BLaER1 treated with 17β-estradiol and CSF1 and Interleukin-3, amounts not matched to agents 10 nM and 100 nM (cell line): ENCODE results near the gene TNFAIP1.
A peak's percentile ranks its signal among the peaks of the same experiment; 100 is the strongest.
"Not testable (repeated sequence)": the region's sequence is repeated elsewhere in the genome, so short reads cannot be mapped to it uniquely, and the experiment has no call there.

ENCODE experiments used
- H3K27ac ChIP-seq, 11 experiments: shearing (Covaris generic); formaldehyde crosslinking; 2 replicates each; pipeline ENCODE4 v1.8.1; 2022
- H3K27me3 ChIP-seq, 11 experiments: shearing (Covaris generic); formaldehyde crosslinking; 2 replicates each; pipeline ENCODE4 v1.8.1; 2022
- H3K36me3 ChIP-seq, 11 experiments: shearing (Covaris generic); formaldehyde crosslinking; 2 replicates each; pipeline ENCODE4 v1.8.1; 2022
- H3K4me1 ChIP-seq, 10 experiments: shearing (Covaris generic); formaldehyde crosslinking; 2 replicates each; pipeline ENCODE4 v1.8.1; 2022
- H3K4me2 ChIP-seq, 11 experiments: shearing (Covaris generic); formaldehyde crosslinking; 2 replicates each; pipeline ENCODE4 v1.8.1; 2022
- H3K4me3 ChIP-seq, 10 experiments: shearing (Covaris generic); formaldehyde crosslinking; 2 replicates each; pipeline ENCODE4 v1.8.1; 2022
- H3K9ac ChIP-seq, 11 experiments: shearing (Covaris generic); formaldehyde crosslinking; 2 replicates each; pipeline ENCODE4 v1.8.1; 2022
- H3K9me3 ChIP-seq, 11 experiments: shearing (Covaris generic); formaldehyde crosslinking; replicated peaks in 1 of 11; 2 replicates each; pipeline ENCODE4 v1.8.1; 2022
- H4K20me1 ChIP-seq, 11 experiments: shearing (Covaris generic); formaldehyde crosslinking; 2 replicates each; pipeline ENCODE4 v1.8.1; 2022
- Cebpa-rat ChIP-seq, 11 experiments: shearing (Covaris generic); IDR thresholded peaks; 2 replicates each; pipeline ENCODE4 v1.8.1; 2022

The TNFAIP1 gene, protein sequence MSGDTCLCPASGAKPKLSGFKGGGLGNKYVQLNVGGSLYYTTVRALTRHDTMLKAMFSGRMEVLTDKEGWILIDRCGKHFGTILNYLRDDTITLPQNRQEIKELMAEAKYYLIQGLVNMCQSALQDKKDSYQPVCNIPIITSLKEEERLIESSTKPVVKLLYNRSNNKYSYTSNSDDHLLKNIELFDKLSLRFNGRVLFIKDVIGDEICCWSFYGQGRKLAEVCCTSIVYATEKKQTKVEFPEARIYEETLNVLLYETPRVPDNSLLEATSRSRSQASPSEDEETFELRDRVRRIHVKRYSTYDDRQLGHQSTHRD

GRCh38 chr17:28335201-28335958 is at the start of gene TNFAIP1, which contains the start of gene IFT20:
TSS of gene TNFAIP1 (plus strand) at chr17:28335761. CDS start at chr17:28339522, 3,761 bp downstream.
TSS of gene IFT20 (minus strand) at chr17:28335472. CDS start at chr17:28331985, 3,487 bp downstream.
- Histone ChIP-seq H4K20me1 (peaks cover 0 to 70% (median 31%) of the 10 kb centered on the region in 11 experiments; a peak in 14 of 22 replicates), H3K9ac (peak within 1 kb of the TSS; percentile 76 to 89 (median 83)), H3K4me1 (peaks cover 28 to 45% (median 33%) of the 10 kb centered on the region in 10 experiments), H3K27me3 (no peaks in the 10 kb centered on the region), H3K27ac (peak within 1 kb of the TSS; percentile 51 to 88 (median 74)), H3K4me2 (peak within 1 kb of the TSS; percentile 92 to 98 (median 96)), H3K4me3 (peak within 1 kb of the TSS; percentile 78 to 96 (median 86)), H3K36me3 (peaks cover 19 to 41% (median 30%) of the 10 kb centered on the region in 11 experiments), H3K9me3 (no peaks in the 10 kb centered on the region)
- no peak for TF ChIP-seq Cebpa-rat (IDR thresholded peaks at IDR 0.05)

- H4K20me1 ChIP-seq: peaks cover 0 to 3% (median 0%) of the 10 kb centered on the region in 11 experiments; a peak in 2 of 22 replicates
- H3K4me2 ChIP-seq: no peak overlapping the region
- TF ChIP-seq Cebpa-rat (IDR thresholded peaks at IDR 0.05): no peak
- no peak overlapping the region for H3K9ac ChIP-seq
- H3K4me1 ChIP-seq: peaks cover 0 to 4% (median 0%) of the 10 kb centered on the region in 10 experiments; a peak in 1 of 20 replicates
- no peak overlapping the region for H3K27ac ChIP-seq
- H3K9me3 ChIP-seq: no peaks in the 10 kb centered on the region
- H3K27me3 ChIP-seq: peaks cover 4 to 68% (median 7%) of the 10 kb centered on the region in 11 experiments
- H3K4me3 ChIP-seq: no peak overlapping the region
- H3K36me3 ChIP-seq: no peaks in the 10 kb centered on the region
Measured at GRCh38 chr17:28285965-28286364, 49.6 kb upstream of the TNFAIP1 start.

DNA sequence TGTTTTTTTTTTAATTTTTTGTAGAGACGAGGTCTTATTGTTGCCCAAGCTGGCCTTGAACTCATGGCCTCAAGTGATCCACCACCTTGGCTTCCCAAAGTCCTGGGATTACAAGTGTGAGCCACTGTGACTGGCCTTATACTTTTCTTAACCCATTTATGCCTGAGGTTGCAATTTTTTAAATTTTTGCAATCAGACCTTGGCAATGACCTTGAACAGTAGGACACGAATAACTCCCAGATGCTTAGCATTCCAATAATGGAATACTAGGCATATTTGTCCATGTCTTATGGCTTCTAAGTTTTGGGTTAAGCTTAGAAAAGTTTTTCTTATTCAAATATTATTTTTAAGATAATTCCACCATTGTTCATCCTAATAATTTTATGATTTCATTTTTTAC is 44.9 kb upstream of the TNFAIP1 start:
- H3K4me3 ChIP-seq: no peak overlapping the region
- TF ChIP-seq Cebpa-rat (IDR thresholded peaks at IDR 0.05): no peak

DNA sequence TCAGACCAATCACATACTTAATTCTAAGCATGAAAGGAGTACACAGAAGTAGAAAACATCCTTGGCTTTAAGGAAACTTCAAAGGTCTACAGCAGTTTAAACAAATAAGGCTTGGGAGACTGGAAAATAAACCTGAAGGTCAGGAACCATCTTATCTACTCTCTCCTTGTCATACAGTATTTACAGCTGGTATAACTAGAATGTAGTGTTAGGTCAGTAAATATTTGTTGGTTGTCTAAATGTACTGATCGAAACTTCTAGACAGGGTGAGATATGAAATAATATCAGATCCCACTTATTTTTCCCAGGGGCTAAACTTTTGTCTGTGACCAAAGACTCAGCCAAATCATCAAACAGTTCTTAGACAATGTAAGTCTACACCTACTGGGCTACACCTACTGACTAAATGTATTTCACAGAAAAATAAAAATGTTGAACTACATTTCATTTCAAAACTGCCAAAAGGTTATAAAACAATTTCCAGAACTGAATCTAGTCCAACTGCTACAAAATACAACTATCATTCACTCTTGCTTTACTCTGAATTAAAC is 43.7 kb upstream of the TNFAIP1 start:
- Histone ChIP-seq H4K20me1 (no peaks in the 10 kb centered on the region), H3K9me3 (no peaks in the 10 kb centered on the region), H3K4me3 (no peak overlapping the region), H3K27ac (no peak overlapping the region), H3K36me3 (no peaks in the 10 kb centered on the region), H3K4me2 (no peak overlapping the region), H3K9ac (no peak overlapping the region), H3K4me1 (no peaks in the 10 kb centered on the region), H3K27me3 (peaks cover 0 to 15% (median 0%) of the 10 kb centered on the region in 11 experiments; a peak in 2 of 22 replicates)
- no peak for TF ChIP-seq Cebpa-rat (IDR thresholded peaks at IDR 0.05)

More for the DNA sequence above, 44.9 kb upstream of the TNFAIP1 start:
- Histone ChIP-seq H3K27ac (no peak overlapping the region), H3K9me3 (no peaks in the 10 kb centered on the region), H3K4me2 (no peak overlapping the region), H4K20me1 (no peaks in the 10 kb centered on the region), H3K9ac (no peak overlapping the region), H3K4me1 (no peaks in the 10 kb centered on the region), H3K36me3 (no peaks in the 10 kb centered on the region), H3K27me3 (peaks cover 0 to 22% (median 0%) of the 10 kb centered on the region in 11 experiments; a peak in 4 of 22 replicates)

DNA sequence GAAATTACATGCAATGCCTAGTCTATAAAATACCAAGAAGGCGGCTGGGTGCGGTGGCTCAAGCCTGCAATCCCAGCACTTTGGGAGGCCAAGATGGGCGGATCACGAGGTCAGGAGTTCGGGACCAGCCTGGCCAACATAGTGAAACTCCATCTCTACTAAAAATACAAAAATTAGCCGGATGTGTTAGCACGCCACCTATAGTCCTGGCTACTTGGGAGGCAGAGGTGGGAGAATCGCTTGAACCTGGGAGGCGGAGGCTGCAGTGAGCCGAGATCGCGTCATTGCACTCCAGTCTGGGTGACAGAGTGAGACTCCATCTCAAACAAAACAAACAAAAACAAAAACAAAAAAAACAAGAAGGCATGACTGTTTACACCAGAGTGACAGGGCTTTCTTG is 42.7 kb upstream of the TNFAIP1 start:
- H3K9ac ChIP-seq, H4K20me1 ChIP-seq, H3K36me3 ChIP-seq, H3K4me3 ChIP-seq, H3K9me3 ChIP-seq, H3K27ac ChIP-seq, H3K4me2 ChIP-seq, H3K27me3 ChIP-seq, H3K4me1 ChIP-seq: not testable (repeated sequence)

DNA sequence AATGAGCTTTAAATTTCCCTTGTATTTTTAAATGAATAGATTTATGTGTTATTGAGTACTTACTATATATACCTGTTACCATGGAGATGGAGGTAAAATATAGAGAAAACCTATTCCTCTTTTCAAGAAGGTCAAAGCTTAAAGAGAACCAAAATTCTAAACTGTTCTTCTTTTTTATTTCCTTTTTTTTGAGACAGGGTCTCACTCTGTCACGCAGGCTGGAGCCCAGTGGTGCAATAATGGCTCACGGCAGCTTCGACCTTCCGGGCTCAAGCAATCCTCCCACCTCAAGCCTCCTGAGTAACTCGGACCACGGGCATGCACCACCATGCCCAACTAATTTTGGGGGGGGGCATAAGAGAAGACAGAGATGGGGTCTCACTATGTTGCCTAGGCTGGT is 41.6 kb upstream of the TNFAIP1 start:
- H3K9ac ChIP-seq: no peak overlapping the region
- TF ChIP-seq Cebpa-rat (IDR thresholded peaks at IDR 0.05): no peak
- H3K9me3 ChIP-seq: no peaks in the 10 kb centered on the region
- no peaks in the 10 kb centered on the region for H3K36me3 ChIP-seq
- H4K20me1 ChIP-seq: no peaks in the 10 kb centered on the region
- no peak overlapping the region for H3K27ac ChIP-seq
- peaks cover 0 to 9% (median 0%) of the 10 kb centered on the region in 11 experiments; a peak in 1 of 22 replicates for H3K27me3 ChIP-seq
- H3K4me3 ChIP-seq: no peak overlapping the region
- no peaks in the 10 kb centered on the region for H3K4me1 ChIP-seq
- H3K4me2 ChIP-seq: no peak overlapping the region

DNA sequence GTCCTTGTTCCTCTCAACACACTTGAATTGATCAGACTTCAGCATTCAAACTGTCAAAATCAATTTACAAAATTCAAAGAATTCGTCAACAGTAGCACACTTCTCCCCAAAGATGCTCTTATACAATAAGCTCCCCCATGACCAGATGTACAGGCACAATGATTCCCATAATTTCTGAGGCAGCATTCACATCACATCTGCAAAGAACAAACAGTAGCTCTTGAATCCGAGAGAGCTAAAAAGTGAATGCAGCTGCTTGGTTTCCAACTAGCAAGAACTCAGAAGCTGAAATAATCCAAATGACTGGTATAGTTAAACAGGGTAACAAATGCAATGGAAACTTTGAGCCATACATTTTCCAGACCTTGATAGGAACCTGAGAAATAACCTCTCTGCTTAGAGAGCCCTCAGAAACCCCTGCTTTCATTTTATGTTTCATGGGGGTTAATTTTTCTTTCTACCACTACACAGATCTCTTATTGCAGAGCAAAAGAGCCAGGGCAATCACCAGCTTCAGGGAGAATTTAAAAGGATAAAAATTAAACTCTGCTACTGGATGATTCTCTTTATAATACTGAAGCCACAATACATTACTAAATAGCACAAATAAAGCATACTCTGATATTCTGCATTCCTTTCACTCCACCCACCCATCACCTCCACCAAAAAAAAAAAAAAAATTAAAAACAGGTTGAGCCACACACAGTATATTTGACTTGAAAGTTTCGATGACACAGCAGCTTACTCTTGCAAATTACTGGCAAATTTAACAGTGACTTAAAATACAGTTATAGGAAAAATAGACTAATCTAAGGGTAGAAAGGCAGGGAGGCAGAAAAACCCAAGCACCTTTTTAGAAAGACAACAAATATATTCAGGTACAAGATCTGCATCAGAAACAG is 39.6 kb upstream of the TNFAIP1 start:
- Histone ChIP-seq H3K9me3 (no peaks in the 10 kb centered on the region), H4K20me1 (no peaks in the 10 kb centered on the region), H3K36me3 (no peaks in the 10 kb centered on the region), H3K27me3 (peaks cover 0 to 9% (median 0%) of the 10 kb centered on the region in 11 experiments; a peak in 1 of 22 replicates), H3K4me2 (no peak overlapping the region), H3K4me1 (peaks cover 5 to 15% (median 8%) of the 10 kb centered on the region in 10 experiments; a peak in 11 of 20 replicates), H3K9ac (no peak overlapping the region), H3K4me3 (no peak overlapping the region), H3K27ac (no peak overlapping the region)
- no peak for TF ChIP-seq Cebpa-rat (IDR thresholded peaks at IDR 0.05)

GRCh38 chr17:28298449-28298848 is 37.1 kb upstream of the TNFAIP1 start:
- H3K36me3 ChIP-seq: no peaks in the 10 kb centered on the region
- no peak overlapping the region for H3K9ac ChIP-seq
- H3K4me3 ChIP-seq: no peak overlapping the region
- TF ChIP-seq Cebpa-rat (IDR thresholded peaks at IDR 0.05): no peak
- no peaks in the 10 kb centered on the region for H3K9me3 ChIP-seq
- no peak overlapping the region for H3K4me2 ChIP-seq
- no peaks in the 10 kb centered on the region for H4K20me1 ChIP-seq
- peaks cover 5 to 15% (median 8%) of the 10 kb centered on the region in 10 experiments; a peak in 11 of 20 replicates for H3K4me1 ChIP-seq
- H3K27me3 ChIP-seq: peaks cover 0 to 8% (median 0%) of the 10 kb centered on the region in 11 experiments; a peak in 1 of 22 replicates
- no peak overlapping the region for H3K27ac ChIP-seq
